ENCODE results near the gene ZBTB7C.

DNA sequence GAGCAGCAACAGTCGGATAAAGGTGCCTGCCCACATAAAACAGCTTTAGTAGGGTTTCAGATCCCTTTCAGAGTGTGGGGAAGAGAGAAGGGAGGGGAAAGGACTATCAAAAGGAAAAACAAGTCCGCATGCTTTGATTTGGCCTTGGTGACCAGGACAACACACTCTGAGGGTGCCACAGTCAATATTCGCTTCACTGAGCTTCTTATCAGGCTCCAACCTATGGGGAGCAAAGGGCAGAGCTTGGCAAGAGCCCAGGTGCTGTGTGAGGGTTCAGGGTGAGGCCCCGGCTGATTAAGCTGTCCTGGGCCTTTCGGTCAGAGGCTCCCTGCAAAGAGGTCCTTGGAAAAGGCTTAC lies 241.3 kb downstream of the ZBTB7C start:
- TF ChIP-seq CTCF (IDR thresholded peaks at IDR 0.05) (no peak), POLR2A (IDR thresholded peaks at IDR 0.05) (no peak)

Measured in esophagus squamous epithelium (tissue), 4 donors.